ENCODE results near the gene LRRC75A. TPM values are rescaled to one million over a fixed set of nuclear protein-coding genes. Genes with fewer than 3 reads are reported as not detected.

Gene LRRC75A
- total and polyA plus RNA-seq, 7 donors = 2.2 to 40.5 (median 5.7) TPM

- no peak overlapping the region for H3K27ac ChIP-seq
- no peaks in the 10 kb centered on the region for H3K9me3 ChIP-seq
- intact Hi-C loops (cut with DNase I) = no loop called here
- peaks cover 0 to 24% (median 23%) of the 10 kb centered on the region in 4 donors for H3K4me1 ChIP-seq
- TF ChIP-seq POLR2AphosphoS5 (IDR thresholded peaks at IDR 0.05) (no peak), EP300 (IDR thresholded peaks at IDR 0.05) (no peak), CTCF (IDR thresholded peaks at IDR 0.05) (no peak), POLR2A (IDR thresholded peaks at IDR 0.05) (no peak)
- 74 to 86% methylated on average over 13 of the region's 13 CpGs for WGBS, 2 donors
- no peak overlapping the region for H3K4me3 ChIP-seq
- no peaks in the 10 kb centered on the region for H3K27me3 ChIP-seq
- H3K36me3 ChIP-seq = no peaks in the 10 kb centered on the region
- DNase-seq = no peak
Observed at GRCh38 chr17:16474012-16474725, 17.8 kb downstream of the LRRC75A start.

DNA sequence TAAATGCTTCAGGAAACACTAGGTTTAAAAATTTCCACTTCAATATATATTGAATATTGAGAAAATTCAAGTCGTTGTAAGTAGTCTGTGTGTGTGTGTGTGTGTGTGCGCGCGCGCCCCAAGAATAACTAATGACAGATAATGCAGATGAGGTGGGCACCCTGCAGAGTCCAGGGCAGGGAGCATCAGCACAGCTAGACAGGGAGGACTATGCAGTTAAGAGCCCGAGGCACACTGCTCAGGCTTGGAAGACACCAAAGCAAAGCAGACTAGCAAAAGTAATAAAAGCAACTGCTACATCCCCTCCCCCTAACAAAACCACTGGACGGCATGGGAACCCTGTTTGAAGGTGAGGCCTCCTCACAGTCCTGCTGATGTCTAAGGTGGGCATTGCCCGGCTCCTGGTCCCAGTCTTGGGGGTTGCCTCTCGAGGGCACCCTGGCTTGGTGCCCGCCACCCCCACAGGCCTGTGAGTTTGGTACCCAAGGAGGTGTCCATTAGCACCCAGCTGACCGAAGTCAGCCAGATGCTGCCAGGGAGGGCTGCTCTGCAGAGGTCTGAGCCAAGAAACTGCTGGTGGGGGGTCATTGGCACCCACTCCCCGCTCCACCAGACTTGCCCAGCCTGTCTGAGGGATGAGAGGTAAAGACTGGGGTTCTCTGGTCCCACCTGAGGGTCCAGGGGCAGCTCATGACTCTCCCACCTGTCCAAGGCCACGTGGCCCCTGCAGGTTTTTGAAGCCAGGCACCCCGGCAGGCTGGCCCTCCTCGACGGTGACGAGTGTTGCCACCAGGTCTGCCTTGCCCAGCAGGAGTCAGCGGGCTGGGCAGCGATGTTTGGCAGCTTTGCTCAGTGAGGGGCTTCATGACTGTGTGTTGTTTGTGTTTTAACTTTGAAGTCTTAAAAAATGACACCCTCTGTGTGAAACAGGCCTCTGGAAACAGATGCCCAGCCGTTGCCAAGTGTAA lies 18.7 kb downstream of the LRRC75A start:
- Histone ChIP-seq H3K36me3 (no peaks in the 10 kb centered on the region), H3K4me1 (peaks cover 0 to 16% (median 14%) of the 10 kb centered on the region in 4 donors), H3K27ac (no peak overlapping the region), H3K4me3 (no peak overlapping the region), H3K9me3 (no peaks in the 10 kb centered on the region), H3K27me3 (no peaks in the 10 kb centered on the region)
- intact Hi-C loops (cut with DNase I) = no loop called here
- WGBS, 2 donors = 87 to 89% methylated on average over 20 of the region's 20 CpGs
- DNase-seq = no peak
- TF ChIP-seq POLR2A (IDR thresholded peaks at IDR 0.05) = no peak
- TF ChIP-seq POLR2AphosphoS5 (IDR thresholded peaks at IDR 0.05) = no peak
- no peak for TF ChIP-seq CTCF (IDR thresholded peaks at IDR 0.05)
- TF ChIP-seq EP300 (IDR thresholded peaks at IDR 0.05) = no peak

DNA sequence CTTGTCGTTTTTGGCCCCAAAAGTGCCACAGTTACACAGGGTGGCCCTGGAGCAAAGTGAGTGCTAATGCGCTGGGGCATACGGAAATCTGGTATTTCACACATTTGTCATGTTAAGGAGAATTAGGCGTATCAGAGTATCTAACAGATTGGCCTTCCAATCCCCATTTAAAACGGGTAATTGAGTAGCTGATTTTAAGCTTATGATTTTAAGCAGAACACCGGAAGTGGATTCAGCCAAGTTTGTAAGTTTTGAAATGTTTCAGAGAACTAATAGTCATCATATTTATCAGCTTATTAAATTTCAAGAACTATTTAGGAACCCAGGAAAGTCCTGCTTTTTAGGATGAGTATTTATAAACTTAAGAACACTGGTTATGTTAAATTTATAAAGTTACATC lies 19.5 kb downstream of the LRRC75A start:
- TF ChIP-seq POLR2AphosphoS5 (IDR thresholded peaks at IDR 0.05) (no peak), POLR2A (IDR thresholded peaks at IDR 0.05) (no peak), EP300 (IDR thresholded peaks at IDR 0.05) (no peak)
- Histone ChIP-seq H3K4me1 (peaks cover 0 to 8% (median 7%) of the 10 kb centered on the region in 4 donors), H3K4me3 (no peak overlapping the region), H3K27me3 (no peaks in the 10 kb centered on the region), H3K9me3 (no peaks in the 10 kb centered on the region), H3K27ac (no peak overlapping the region), H3K36me3 (no peaks in the 10 kb centered on the region)
- no peak for DNase-seq
- 86 to 91% methylated on average over 6 of the region's 6 CpGs for WGBS, 2 donors
- intact Hi-C loops (cut with DNase I) = no loop called here

DNA sequence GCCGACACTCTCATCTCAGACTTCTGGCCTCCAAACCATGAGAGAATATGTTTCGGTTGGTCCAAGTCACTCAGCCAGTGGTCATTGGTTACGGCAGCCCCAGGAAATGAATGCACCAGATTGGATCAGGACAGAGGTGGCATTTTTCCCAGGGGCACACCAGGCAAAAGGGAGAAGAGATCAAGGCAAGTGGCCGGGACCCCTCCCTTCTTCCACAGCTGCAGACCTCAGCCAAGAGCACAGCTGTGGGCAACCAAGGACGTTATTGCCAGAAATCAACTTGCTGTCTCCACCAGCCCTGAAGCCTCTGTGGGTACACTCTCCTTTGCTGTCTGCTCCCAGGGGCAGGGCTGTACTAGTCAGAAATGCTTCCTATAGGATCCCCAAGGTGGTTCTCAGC lies 20.7 kb downstream of the LRRC75A start:
- H3K4me1 ChIP-seq = no peaks in the 10 kb centered on the region
- intact Hi-C loops (cut with DNase I) = no loop called here
- H3K36me3 ChIP-seq = no peaks in the 10 kb centered on the region
- no peak for TF ChIP-seq POLR2A (IDR thresholded peaks at IDR 0.05)
- TF ChIP-seq POLR2AphosphoS5 (IDR thresholded peaks at IDR 0.05) = no peak
- no peak for TF ChIP-seq EP300 (IDR thresholded peaks at IDR 0.05)
- TF ChIP-seq CTCF (IDR thresholded peaks at IDR 0.05) = no peak
- WGBS, 2 donors = 89 to 90% methylated on average over 5 of the region's 5 CpGs
- H3K27ac ChIP-seq = no peak overlapping the region
- H3K4me3 ChIP-seq = no peak overlapping the region
- no peaks in the 10 kb centered on the region for H3K27me3 ChIP-seq
- H3K9me3 ChIP-seq = no peaks in the 10 kb centered on the region
- DNase-seq = no peak

GRCh38 chr17:16470265-16470664 lies 21.7 kb downstream of the LRRC75A start:
- no peaks in the 10 kb centered on the region for H3K9me3 ChIP-seq
- 84 to 87% methylated on average over 11 of the region's 11 CpGs for WGBS, 2 donors
- no peaks in the 10 kb centered on the region for H3K36me3 ChIP-seq
- peak overlapping the region in 1 of 4 donors; percentile 7 for H3K27ac ChIP-seq
- intact Hi-C loops (cut with DNase I) = no loop called here
- DNase-seq = no peak
- no peak overlapping the region for H3K4me3 ChIP-seq
- TF ChIP-seq POLR2AphosphoS5 (IDR thresholded peaks at IDR 0.05) (no peak), EP300 (IDR thresholded peaks at IDR 0.05) (no peak), CTCF (IDR thresholded peaks at IDR 0.05) (no peak), POLR2A (IDR thresholded peaks at IDR 0.05) (no peak)
- H3K27me3 ChIP-seq = no peaks in the 10 kb centered on the region
- no peaks in the 10 kb centered on the region for H3K4me1 ChIP-seq
